OCI-LY1 (cell line): ENCODE results near the gene SFXN2.
A peak's percentile ranks its signal among the peaks of the same experiment; 100 is the strongest.
"Not testable (repeated sequence)": the region's sequence is repeated elsewhere in the genome, so short reads cannot be mapped to it uniquely, and the experiment has no call there.

Source experiments
- H2AFZ ChIP-seq: fragments of 200-600 bp; sonication (generic), shearing (Covaris generic); 2 replicates; pipeline ENCODE4 v1.6.0; 2014; ENCODE audit warnings: antibody characterized with exemption, mild to moderate bottlenecking, low read length
- H3F3A ChIP-seq: fragments of 200-600 bp; sonication (generic), shearing (Covaris generic); 2 replicates; pipeline ENCODE4 v1.6.0; 2014; ENCODE audit warnings: mild to moderate bottlenecking, antibody characterized with exemption, low read length, moderate library complexity; ENCODE audit not compliant: insufficient read depth
- H3K27ac ChIP-seq: fragments of 200-600 bp; sonication (generic); 2 replicates; pipeline ENCODE4 v1.5.1; 2014; ENCODE audit warnings: low read length, mixed run types, mild to moderate bottlenecking, low read depth; ENCODE audit not compliant: poor library complexity, severe bottlenecking
- H3K27me3 ChIP-seq: fragments of 200-600 bp; sonication (generic); 2 replicates; pipeline ENCODE4 v1.6.0; 2014; ENCODE audit warnings: antibody characterized with exemption, mild to moderate bottlenecking, low read length, moderate library complexity; ENCODE audit not compliant: insufficient read depth
- H3K36me3 ChIP-seq: fragments of 200-600 bp; sonication (generic); 2 replicates; pipeline ENCODE4 v1.6.1; 2014; ENCODE audit warnings: mild to moderate bottlenecking, antibody characterized with exemption, low read length, moderate library complexity, mixed read lengths; ENCODE audit not compliant: insufficient read depth
- H3K4me1 ChIP-seq: fragments of 200-600 bp; sonication (generic); 2 replicates; pipeline ENCODE4 v1.5.1; 2014; ENCODE audit warnings: mild to moderate bottlenecking, low read length, moderate library complexity; ENCODE audit not compliant: insufficient read depth, severe bottlenecking
- H3K4me2 ChIP-seq: fragments of 200-600 bp; sonication (generic), shearing (Covaris generic); 2 replicates; pipeline ENCODE4 v1.6.1; 2014; ENCODE audit warnings: low read length
- H3K4me3 ChIP-seq: fragments of 200-600 bp; sonication (generic); 2 replicates; pipeline ENCODE4 v1.5.1; 2014; ENCODE audit warnings: low read length, low read depth, mild to moderate bottlenecking, mixed read lengths; ENCODE audit not compliant: poor library complexity, severe bottlenecking
- H3K79me2 ChIP-seq: fragments of 200-600 bp; shearing (Covaris generic); 2 replicates; pipeline ENCODE4 v1.6.1; 2016; ENCODE audit warnings: mixed run types, low read length, mixed read lengths; ENCODE audit not compliant: insufficient read depth
- H3K9ac ChIP-seq: fragments of 200-600 bp; sonication (generic), shearing (Covaris generic); 2 replicates; pipeline ENCODE4 v1.6.1; 2014; ENCODE audit warnings: mild to moderate bottlenecking, low read length, mixed read lengths
- H3K9me2 ChIP-seq: fragments of 200-600 bp; sonication (generic), shearing (Covaris generic); 2 replicates; pipeline ENCODE4 v1.6.1; 2014; ENCODE audit warnings: low read depth, mild to moderate bottlenecking, low read length, mixed read lengths
- H3K9me3 ChIP-seq: fragments of 200-600 bp; shearing (Covaris generic); 2 replicates; pipeline ENCODE4 v1.6.1; 2014; ENCODE audit warnings: low read length, mixed read lengths
- H4K20me1 ChIP-seq: fragments of 200-600 bp; sonication (generic), shearing (Covaris generic); 2 replicates; pipeline ENCODE4 v1.6.0; 2016; ENCODE audit warnings: mild to moderate bottlenecking, low read length; ENCODE audit not compliant: insufficient read depth
- EZH2 ChIP-seq: fragments of 200-600 bp; sonication (generic), shearing (Covaris generic); IDR thresholded peaks from 2 replicates; pipeline ENCODE4 v1.8.0; 2017; ENCODE audit warnings: borderline replicate concordance, mixed run types, mild to moderate bottlenecking, antibody characterized with exemption, low read length, moderate library complexity, mixed read lengths
- TF ChIP-seq, protein P1 (sequence below): fragments of 200-600 bp; sonication (generic), shearing (Covaris generic); IDR thresholded peaks from 2 replicates; pipeline ENCODE4 v1.5.1; 2017; ENCODE audit warnings: mild to moderate bottlenecking, antibody characterized with exemption, low read length, moderate library complexity, mixed read lengths

Gene SFXN2, protein sequence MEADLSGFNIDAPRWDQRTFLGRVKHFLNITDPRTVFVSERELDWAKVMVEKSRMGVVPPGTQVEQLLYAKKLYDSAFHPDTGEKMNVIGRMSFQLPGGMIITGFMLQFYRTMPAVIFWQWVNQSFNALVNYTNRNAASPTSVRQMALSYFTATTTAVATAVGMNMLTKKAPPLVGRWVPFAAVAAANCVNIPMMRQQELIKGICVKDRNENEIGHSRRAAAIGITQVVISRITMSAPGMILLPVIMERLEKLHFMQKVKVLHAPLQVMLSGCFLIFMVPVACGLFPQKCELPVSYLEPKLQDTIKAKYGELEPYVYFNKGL

DNA sequence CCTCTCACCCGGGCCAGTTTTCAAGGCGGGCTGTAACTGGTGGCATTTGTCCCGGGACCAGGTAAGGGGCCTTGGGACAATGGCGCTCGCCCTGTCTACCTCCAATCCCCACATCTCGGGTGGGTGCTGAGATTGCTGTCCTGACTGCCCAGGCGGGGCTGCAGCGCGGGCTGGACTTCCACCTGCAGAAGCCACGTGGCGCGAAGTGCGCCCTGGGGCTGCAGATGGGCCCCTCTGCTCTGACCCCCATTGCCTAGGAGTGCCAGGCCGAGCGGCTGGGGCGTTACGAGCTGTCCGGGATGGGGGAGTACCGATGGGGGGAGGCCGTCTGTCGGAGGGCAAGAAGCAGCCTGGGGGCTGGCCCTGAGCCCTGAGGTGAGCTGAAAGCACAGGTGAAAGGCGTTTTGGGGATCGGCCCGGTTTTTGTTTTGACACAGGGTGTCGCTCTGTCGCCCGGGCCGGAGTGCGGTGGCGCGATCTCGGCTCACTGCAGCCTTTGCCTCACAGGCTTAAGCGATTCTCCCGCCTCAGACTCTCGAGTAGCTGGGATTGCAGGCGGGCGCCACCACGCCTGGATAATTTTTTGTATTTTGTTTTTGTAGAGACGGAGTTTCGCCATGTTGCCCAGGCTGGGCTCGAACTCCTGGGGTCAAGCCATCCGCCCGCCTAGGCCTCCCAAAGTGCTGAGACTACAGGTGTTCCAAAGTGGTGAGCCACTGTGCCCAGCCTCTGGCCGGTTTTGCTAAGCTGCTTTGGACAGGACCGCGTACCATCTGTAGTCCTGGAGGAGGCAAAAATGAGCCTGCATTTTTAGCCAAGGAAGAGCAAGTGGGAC lies at the start of gene SFXN2:
SFXN2 (plus strand) TSS at position 16 of the 835 bp plus-strand sequence. CDS start 12,001 bp downstream, outside the sequence.
- Histone ChIP-seq H3K27ac (peak within 1 kb of the TSS; percentile 62), H2AFZ (no peak within 1 kb of the TSS), H3K79me2 (peaks cover 7% of the 10 kb centered on the region; the same call in 1 of the 2 replicates), H3K9me2 (no peaks in the 10 kb centered on the region), H3K9me3 (no peaks in the 10 kb centered on the region), H3K27me3 (no peaks in the 10 kb centered on the region), H3K4me2 (peak within 1 kb of the TSS; percentile 92), H3K4me3 (peak within 1 kb of the TSS; percentile 93), H3K36me3 (peaks cover 16% of the 10 kb centered on the region; the same call in 1 of the 2 replicates), H3K4me1 (peaks cover 62% of the 10 kb centered on the region), H3F3A (no peaks in the 10 kb centered on the region), H3K9ac (peak within 1 kb of the TSS; percentile 85), H4K20me1 (no peaks in the 10 kb centered on the region)
- no peak for TF ChIP-seq EZH2
- TF ChIP-seq, protein P1, sequence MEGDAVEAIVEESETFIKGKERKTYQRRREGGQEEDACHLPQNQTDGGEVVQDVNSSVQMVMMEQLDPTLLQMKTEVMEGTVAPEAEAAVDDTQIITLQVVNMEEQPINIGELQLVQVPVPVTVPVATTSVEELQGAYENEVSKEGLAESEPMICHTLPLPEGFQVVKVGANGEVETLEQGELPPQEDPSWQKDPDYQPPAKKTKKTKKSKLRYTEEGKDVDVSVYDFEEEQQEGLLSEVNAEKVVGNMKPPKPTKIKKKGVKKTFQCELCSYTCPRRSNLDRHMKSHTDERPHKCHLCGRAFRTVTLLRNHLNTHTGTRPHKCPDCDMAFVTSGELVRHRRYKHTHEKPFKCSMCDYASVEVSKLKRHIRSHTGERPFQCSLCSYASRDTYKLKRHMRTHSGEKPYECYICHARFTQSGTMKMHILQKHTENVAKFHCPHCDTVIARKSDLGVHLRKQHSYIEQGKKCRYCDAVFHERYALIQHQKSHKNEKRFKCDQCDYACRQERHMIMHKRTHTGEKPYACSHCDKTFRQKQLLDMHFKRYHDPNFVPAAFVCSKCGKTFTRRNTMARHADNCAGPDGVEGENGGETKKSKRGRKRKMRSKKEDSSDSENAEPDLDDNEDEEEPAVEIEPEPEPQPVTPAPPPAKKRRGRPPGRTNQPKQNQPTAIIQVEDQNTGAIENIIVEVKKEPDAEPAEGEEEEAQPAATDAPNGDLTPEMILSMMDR, result peak; percentile 29; the same call in 1 of the 2 replicates

DNA sequence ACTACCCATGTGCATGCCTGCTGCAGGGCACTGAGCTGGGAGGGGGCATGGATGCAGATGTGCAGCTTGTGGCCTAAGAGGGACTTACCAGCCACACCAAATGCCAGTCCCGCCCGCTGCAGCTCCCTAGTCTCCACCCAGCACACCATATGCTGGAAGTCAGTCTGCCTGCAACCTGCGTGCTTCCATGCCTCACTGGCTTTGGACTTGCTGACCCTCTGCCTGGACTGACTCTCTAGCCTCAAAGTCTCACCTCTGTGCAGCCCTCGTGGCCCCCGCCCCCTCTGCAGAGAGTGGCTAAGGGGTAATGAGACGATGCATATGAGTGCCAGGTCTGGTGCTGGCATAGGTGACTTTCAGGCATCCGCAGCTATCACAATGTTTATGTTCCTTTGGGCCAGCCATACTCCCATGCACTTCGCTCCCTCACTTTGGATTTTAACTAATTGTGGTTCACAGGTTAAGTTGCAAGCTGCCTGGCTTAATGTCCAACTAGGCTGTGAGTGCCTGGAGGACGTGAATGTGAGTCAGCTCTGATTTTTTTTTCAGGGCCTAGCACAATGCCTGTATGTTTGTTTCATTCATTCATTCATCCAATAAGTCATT lies 48.4 kb upstream of the SFXN2 start:
- Histone ChIP-seq H3K9ac (no peak overlapping the region), H3K27ac (no peak overlapping the region), H3K4me3 (no peak overlapping the region), H3F3A (no peaks in the 10 kb centered on the region), H3K4me1 (peaks cover 8% of the 10 kb centered on the region), H3K9me3 (no peaks in the 10 kb centered on the region), H3K79me2 (no peaks in the 10 kb centered on the region), H3K4me2 (no peak overlapping the region), H3K9me2 (no peaks in the 10 kb centered on the region), H2AFZ (no peak overlapping the region), H3K27me3 (no peaks in the 10 kb centered on the region), H4K20me1 (no peaks in the 10 kb centered on the region), H3K36me3 (no peaks in the 10 kb centered on the region)
- TF ChIP-seq, protein P1, result no peak
- no peak for TF ChIP-seq EZH2

DNA sequence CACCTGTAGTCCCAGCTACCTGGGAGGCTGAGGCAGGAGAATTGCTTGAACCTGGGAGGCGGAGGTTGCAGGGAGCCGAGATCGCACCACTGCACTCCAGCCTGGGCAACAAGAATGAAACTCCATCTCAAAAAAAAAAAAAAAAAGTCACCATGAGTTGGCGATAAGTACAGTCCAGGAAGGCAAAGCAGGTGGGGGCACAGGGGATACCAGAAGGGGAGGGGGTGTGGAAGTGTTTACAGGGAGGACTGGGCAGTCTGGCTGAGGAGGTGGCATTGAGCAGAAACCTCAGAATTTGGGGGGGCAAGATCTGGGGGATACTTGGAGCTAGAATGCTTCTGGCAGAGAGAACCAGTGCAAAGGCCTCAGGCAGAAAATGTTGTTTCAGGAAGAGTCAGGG lies 47.0 kb upstream of the SFXN2 start:
- not testable (repeated sequence) for H3K9ac ChIP-seq, H3K9me3 ChIP-seq, H3K27ac ChIP-seq

More for the DNA sequence above, 47.0 kb upstream of the SFXN2 start:
- H3K9me2 ChIP-seq, H3K36me3 ChIP-seq, H3K27me3 ChIP-seq, H3K4me3 ChIP-seq, H2AFZ ChIP-seq, H4K20me1 ChIP-seq, H3K4me1 ChIP-seq, H3K4me2 ChIP-seq, H3F3A ChIP-seq, H3K79me2 ChIP-seq: not testable (repeated sequence)
